GM21576 (cell line): ENCODE results near the gene TECTB.

Experiments used
- ATAC-seq: cut with Tn5 transposase; IDR thresholded peaks from one replicate; pipeline ENCODE4 v1.9.1; 2021; ENCODE audit warnings: mild to moderate bottlenecking, moderate library complexity; ENCODE audit not compliant: unreplicated experiment

Gene TECTB

GRCh38 chr10:112344261-112344660 is 61.1 kb downstream of the TECTB start:
- no peak for ATAC-seq

GRCh38 chr10:112345202-112345601 is 62.0 kb downstream of the TECTB start:
- ATAC-seq: no peak

GRCh38 chr10:112345743-112346142 is 62.5 kb downstream of the TECTB start:
- no peak for ATAC-seq

GRCh38 chr10:112346774-112347173 is 63.6 kb downstream of the TECTB start:
- ATAC-seq: no peak

GRCh38 chr10:112347709-112348671 is 64.8 kb downstream of the TECTB start:
- no peak for ATAC-seq

- no peak for ATAC-seq
These were observed 65.6 kb downstream of the TECTB start for GRCh38 chr10:112348759-112349158.

- ATAC-seq: no peak
These were observed 66.4 kb downstream of the TECTB start for GRCh38 chr10:112349521-112350085.

- no peak for ATAC-seq
These were observed 67.9 kb downstream of the TECTB start for GRCh38 chr10:112351146-112351545.

- ATAC-seq: no peak
These were observed 68.8 kb downstream of the TECTB start for GRCh38 chr10:112352044-112352443.

GRCh38 chr10:112353046-112353445 is 69.8 kb downstream of the TECTB start:
- ATAC-seq: no peak
